GM12873 (cell line): ENCODE measurements around the gene RND1.

Experiments used
- TF ChIP-seq, protein P1 (sequence below): IDR thresholded peaks from 2 replicates; pipeline ENCODE4 v1.5.1; 2012; ENCODE audit warnings: low read depth, mild to moderate bottlenecking, moderate library complexity, low read length, control low read depth; ENCODE audit not compliant: insufficient read depth; ENCODE audit errors: missing control alignments

The RND1 gene

DNA sequence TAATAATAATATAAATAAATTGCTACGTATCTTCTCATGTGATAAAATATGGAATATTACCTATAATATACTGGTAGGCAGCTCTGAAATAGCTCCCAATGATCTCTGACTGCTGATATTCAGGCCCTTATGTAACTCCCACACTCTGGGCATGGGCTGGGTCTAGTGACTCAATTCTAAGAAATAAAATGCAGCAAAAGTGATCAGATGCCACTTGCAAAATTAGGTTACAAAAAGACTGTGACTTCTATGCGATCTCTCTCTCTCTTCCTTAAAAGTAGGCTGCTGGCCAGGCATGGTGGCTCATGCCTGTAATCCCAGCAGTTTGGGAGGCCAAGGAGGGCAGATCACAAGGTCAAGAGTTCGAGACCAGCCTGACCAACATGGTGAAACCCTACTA is 57.7 kb downstream of the RND1 start:
- TF ChIP-seq, protein P1, sequence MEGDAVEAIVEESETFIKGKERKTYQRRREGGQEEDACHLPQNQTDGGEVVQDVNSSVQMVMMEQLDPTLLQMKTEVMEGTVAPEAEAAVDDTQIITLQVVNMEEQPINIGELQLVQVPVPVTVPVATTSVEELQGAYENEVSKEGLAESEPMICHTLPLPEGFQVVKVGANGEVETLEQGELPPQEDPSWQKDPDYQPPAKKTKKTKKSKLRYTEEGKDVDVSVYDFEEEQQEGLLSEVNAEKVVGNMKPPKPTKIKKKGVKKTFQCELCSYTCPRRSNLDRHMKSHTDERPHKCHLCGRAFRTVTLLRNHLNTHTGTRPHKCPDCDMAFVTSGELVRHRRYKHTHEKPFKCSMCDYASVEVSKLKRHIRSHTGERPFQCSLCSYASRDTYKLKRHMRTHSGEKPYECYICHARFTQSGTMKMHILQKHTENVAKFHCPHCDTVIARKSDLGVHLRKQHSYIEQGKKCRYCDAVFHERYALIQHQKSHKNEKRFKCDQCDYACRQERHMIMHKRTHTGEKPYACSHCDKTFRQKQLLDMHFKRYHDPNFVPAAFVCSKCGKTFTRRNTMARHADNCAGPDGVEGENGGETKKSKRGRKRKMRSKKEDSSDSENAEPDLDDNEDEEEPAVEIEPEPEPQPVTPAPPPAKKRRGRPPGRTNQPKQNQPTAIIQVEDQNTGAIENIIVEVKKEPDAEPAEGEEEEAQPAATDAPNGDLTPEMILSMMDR, result no peak
